Measurements from ENCODE around the gene MROH2B. TPM values are rescaled to one million over a fixed set of nuclear protein-coding genes. Genes with fewer than 3 reads are reported as not detected.
A peak's percentile ranks its signal among the peaks of the same experiment; 100 is the strongest.
"Not testable (repeated sequence)": the region's sequence is repeated elsewhere in the genome, so short reads cannot be mapped to it uniquely, and the experiment has no call there.

MROH2B gene
- total RNA-seq, 2 donors from 2014 or later = not detected

DNA sequence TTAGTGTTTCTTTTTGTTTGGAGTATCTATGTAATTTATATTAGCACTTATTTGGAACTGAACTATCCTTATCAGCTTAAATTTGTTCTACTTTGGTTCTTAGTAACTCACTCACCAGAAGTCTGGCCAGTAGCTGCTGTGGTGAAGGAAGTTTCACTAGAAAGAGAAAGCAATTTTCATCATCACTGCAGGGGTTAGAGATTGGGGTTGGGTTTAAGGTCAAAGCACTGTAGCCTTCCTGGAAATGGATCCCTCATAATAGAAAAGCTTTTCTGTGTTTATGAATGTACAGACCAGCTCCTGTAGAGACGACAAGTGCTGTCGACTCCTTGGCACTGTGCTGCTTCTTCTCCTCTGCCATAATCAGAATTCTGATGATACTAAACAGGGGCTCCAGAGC, 22.2 kb downstream of the MROH2B start:
- Histone ChIP-seq H3K9me3 (ENCODE audit: control insufficient read depth, low read length) (no peaks in the 10 kb centered on the region), H3K9ac (ENCODE audit: extremely low read depth, low read length, poor library complexity, severe bottlenecking) (no peak overlapping the region), H3K27ac (ENCODE audit: low read depth, low read length) (no peak overlapping the region), H3K4me3 (ENCODE audit: low read length) (no peak overlapping the region), H3K4me1 (ENCODE audit: control insufficient read depth, insufficient read depth, low read length) (no peaks in the 10 kb centered on the region), H3K36me3 (ENCODE audit: control insufficient read depth, insufficient read depth, low read length) (no peaks in the 10 kb centered on the region), H3K27me3 (ENCODE audit: control insufficient read depth, insufficient read depth, low read length, poor library complexity, severe bottlenecking) (no peaks in the 10 kb centered on the region)
- no peak for DNase-seq
- peaks cover 2% of the 10 kb centered on the region for H3K27me3 Mint-ChIP-seq (ENCODE audit: insufficient read depth)
- H3K36me3 Mint-ChIP-seq (ENCODE audit: low read depth) = no peaks in the 10 kb centered on the region
- WGBS, 2 experiments (ENCODE audit: insufficient coverage in 1 of 2, insufficient read length in 1 of 2) = 14 to 24% methylated on average over 2 of the region's 2 CpGs
- no peak overlapping the region for H3K4me3 Mint-ChIP-seq
- H3K9me3 Mint-ChIP-seq = no peaks in the 10 kb centered on the region
- H3K4me1 Mint-ChIP-seq = no peaks in the 10 kb centered on the region
- TF ChIP-seq, protein P1, sequence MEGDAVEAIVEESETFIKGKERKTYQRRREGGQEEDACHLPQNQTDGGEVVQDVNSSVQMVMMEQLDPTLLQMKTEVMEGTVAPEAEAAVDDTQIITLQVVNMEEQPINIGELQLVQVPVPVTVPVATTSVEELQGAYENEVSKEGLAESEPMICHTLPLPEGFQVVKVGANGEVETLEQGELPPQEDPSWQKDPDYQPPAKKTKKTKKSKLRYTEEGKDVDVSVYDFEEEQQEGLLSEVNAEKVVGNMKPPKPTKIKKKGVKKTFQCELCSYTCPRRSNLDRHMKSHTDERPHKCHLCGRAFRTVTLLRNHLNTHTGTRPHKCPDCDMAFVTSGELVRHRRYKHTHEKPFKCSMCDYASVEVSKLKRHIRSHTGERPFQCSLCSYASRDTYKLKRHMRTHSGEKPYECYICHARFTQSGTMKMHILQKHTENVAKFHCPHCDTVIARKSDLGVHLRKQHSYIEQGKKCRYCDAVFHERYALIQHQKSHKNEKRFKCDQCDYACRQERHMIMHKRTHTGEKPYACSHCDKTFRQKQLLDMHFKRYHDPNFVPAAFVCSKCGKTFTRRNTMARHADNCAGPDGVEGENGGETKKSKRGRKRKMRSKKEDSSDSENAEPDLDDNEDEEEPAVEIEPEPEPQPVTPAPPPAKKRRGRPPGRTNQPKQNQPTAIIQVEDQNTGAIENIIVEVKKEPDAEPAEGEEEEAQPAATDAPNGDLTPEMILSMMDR (conservative IDR thresholded peaks at IDR 0.05) = no peak
- no peak overlapping the region for H3K27ac Mint-ChIP-seq

DNA sequence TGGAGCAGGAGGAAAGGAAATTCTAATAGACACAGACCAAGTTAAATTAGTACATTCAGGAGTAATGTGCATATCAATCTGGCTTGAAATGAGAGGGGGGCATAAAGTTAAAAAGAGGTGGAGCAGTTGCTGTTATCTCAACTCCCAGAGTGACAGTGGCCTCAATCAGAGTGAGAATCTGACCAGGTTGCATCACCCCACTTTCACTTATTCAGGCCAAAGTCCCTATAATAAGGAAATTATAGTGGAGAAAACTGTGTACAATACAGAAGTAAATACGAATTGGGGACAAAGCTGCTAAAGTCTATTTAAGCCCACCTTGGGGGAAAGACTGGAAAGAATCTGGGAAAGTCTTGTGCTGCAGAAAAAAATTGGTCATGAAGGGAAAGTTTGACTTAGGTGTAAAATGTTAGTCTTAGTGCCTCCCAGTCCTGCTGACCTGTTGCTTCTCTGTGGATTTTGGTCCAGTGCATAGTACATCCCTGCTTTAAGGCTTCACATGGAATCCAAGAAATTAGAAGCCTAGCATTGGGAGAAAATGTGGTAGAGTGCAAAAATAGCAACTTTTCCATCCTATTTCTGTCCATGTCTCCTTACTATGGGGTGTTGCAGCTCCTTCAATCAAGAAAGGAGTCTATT, 27.9 kb downstream of the MROH2B start:
- Histone ChIP-seq H3K4me1 (ENCODE audit: control insufficient read depth, insufficient read depth, low read length) (no peaks in the 10 kb centered on the region), H3K36me3 (ENCODE audit: control insufficient read depth, insufficient read depth, low read length) (no peaks in the 10 kb centered on the region), H3K27me3 (ENCODE audit: control insufficient read depth, insufficient read depth, low read length, poor library complexity, severe bottlenecking) (no peaks in the 10 kb centered on the region), H3K9ac (ENCODE audit: extremely low read depth, low read length, poor library complexity, severe bottlenecking) (no peak overlapping the region), H3K4me3 (ENCODE audit: low read length) (no peak overlapping the region), H3K9me3 (ENCODE audit: control insufficient read depth, low read length) (no peaks in the 10 kb centered on the region), H3K27ac (ENCODE audit: low read depth, low read length) (no peak overlapping the region)
- Mint-ChIP-seq H3K4me1 (no peaks in the 10 kb centered on the region), H3K27me3 (ENCODE audit: insufficient read depth) (no peaks in the 10 kb centered on the region), H3K9me3 (no peaks in the 10 kb centered on the region), H3K36me3 (ENCODE audit: low read depth) (no peaks in the 10 kb centered on the region), H3K27ac (no peak overlapping the region), H3K4me3 (no peak overlapping the region)
- TF ChIP-seq, protein P1 (conservative IDR thresholded peaks at IDR 0.05) = no peak
- WGBS, 2 experiments (ENCODE audit: insufficient coverage in 1 of 2, insufficient read length in 1 of 2) = 60 to 63% methylated on average over 1 of the region's 1 CpG
- no peak for DNase-seq

DNA sequence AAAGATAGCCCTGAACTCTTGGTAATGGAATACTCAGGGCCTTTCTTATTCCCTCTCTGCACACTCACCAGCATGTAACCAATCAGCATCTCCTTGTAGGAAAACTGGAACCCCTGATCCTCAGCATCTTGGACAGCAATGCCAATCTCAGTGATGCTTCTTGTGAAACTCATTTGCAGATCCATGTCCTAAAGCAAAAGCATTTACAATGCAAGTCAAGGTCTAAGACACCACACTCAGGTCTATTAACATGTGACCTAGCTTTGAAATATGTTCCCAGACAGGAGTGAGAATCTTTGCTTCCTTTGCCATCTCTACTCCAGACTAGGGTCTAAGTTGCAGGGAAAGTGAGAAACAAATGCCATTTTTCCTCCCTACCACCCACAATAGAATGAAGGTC, 38.2 kb downstream of the MROH2B start:
- H3K36me3 Mint-ChIP-seq (ENCODE audit: low read depth) = no peaks in the 10 kb centered on the region
- Histone ChIP-seq H3K4me3 (ENCODE audit: low read length) (no peak overlapping the region), H3K36me3 (ENCODE audit: control insufficient read depth, insufficient read depth, low read length) (no peaks in the 10 kb centered on the region), H3K9ac (ENCODE audit: extremely low read depth, low read length, poor library complexity, severe bottlenecking) (no peak overlapping the region), H3K27me3 (ENCODE audit: control insufficient read depth, insufficient read depth, low read length, poor library complexity, severe bottlenecking) (no peaks in the 10 kb centered on the region), H3K4me1 (ENCODE audit: control insufficient read depth, insufficient read depth, low read length) (no peaks in the 10 kb centered on the region), H3K9me3 (ENCODE audit: control insufficient read depth, low read length) (no peaks in the 10 kb centered on the region), H3K27ac (ENCODE audit: low read depth, low read length) (no peak overlapping the region)
- no peaks in the 10 kb centered on the region for H3K27me3 Mint-ChIP-seq (ENCODE audit: insufficient read depth)
- H3K27ac Mint-ChIP-seq = no peak overlapping the region
- H3K4me1 Mint-ChIP-seq = no peaks in the 10 kb centered on the region
- no peak for DNase-seq
- peaks cover 2% of the 10 kb centered on the region for H3K9me3 Mint-ChIP-seq
- H3K4me3 Mint-ChIP-seq = no peak overlapping the region
- TF ChIP-seq, protein P1 (conservative IDR thresholded peaks at IDR 0.05) = no peak

DNA sequence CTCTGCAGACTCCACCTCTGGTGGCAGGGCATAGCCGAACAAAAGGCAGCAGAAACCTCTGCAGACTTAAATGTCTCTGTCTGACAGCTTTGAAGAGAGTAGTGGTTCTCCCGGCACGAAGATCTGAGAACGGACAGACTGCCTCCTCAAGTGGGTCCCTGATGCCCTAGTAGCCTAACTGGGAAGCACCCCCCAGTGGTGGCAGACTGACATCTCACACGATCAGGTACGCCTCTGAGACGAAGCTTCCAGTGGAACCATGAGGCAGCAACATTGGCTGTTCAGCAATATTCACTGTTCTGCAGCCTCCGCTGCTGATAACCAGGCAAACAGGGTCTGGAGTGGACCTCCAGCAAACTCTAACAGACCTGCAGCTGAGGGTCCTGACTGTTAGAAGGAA, 48.5 kb downstream of the MROH2B start:
- H3K27me3 Mint-ChIP-seq (ENCODE audit: insufficient read depth); H3K27ac Mint-ChIP-seq: not testable (repeated sequence)

More for the DNA sequence above, 48.5 kb downstream of the MROH2B start:
- H3K9me3 ChIP-seq (ENCODE audit: control insufficient read depth, low read length) = peaks cover 13% of the 10 kb centered on the region
- not testable (repeated sequence) for H3K4me3 Mint-ChIP-seq; H3K36me3 ChIP-seq (ENCODE audit: control insufficient read depth, insufficient read depth, low read length); H3K4me1 ChIP-seq (ENCODE audit: control insufficient read depth, insufficient read depth, low read length); H3K36me3 Mint-ChIP-seq (ENCODE audit: low read depth); H3K9ac ChIP-seq (ENCODE audit: extremely low read depth, low read length, poor library complexity, severe bottlenecking); H3K4me1 Mint-ChIP-seq; H3K4me3 ChIP-seq (ENCODE audit: low read length); H3K27me3 ChIP-seq (ENCODE audit: control insufficient read depth, insufficient read depth, low read length, poor library complexity, severe bottlenecking); H3K27ac ChIP-seq (ENCODE audit: low read depth, low read length)
- WGBS, 2 experiments (ENCODE audit: insufficient coverage in 1 of 2, insufficient read length in 1 of 2) = 90 to 96% methylated on average over 4 to 8 of the region's 8 CpGs
- DNase-seq = peak; percentile 49
- H3K9me3 Mint-ChIP-seq = peaks cover 38% of the 10 kb centered on the region
